ENCODE data around the gene RDH16.

DNA sequence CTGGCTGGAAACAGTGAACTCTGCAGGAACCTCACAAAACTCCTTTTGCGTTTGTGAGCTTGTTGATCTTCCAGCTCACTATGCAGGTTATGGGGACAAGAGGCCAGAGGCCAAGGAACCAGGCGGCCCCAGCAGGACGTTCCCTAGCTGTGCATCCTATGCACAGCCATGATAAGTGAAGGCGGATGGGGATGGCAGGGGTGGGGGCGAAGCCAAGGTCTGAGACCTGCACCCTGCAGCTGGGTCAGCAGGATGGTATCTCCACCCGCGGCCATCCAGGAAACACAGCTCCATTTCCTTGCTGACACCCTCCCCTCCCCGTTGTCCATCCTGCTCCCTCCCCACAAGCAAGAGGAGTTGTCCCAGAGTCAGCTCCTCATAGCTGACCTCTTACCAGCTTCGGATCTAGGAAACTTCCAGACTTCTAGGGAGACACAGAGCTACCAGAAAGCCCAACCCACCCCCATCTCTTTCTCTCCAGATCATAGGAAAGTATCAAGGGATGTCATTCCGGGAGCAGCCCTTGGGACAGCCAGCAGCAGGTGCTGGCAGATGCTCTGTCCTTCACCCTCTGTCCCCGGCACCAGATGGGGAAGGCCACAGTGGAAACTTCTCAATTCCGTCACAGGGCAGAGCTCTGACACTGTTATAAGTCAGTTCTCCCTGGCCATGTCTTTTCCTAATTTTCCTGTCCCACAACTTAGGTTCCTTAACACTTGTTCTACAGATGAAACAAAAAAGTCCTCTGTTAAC, 39.6 kb upstream of the RDH16 start:
- TF ChIP-seq POLR2A (IDR thresholded peaks at IDR 0.05; ENCODE audit: borderline replicate concordance, extremely low read depth, insufficient read depth, insufficient read length) (no peak), CEBPB (IDR thresholded peaks at IDR 0.05; ENCODE audit: low read depth) (no peak), POLR2AphosphoS5 (IDR thresholded peaks at IDR 0.05; ENCODE audit: low read depth, low read length) (no peak), SIN3A (IDR thresholded peaks at IDR 0.05; ENCODE audit: low read depth) (no peak)
- TF ChIP-seq, protein P1, sequence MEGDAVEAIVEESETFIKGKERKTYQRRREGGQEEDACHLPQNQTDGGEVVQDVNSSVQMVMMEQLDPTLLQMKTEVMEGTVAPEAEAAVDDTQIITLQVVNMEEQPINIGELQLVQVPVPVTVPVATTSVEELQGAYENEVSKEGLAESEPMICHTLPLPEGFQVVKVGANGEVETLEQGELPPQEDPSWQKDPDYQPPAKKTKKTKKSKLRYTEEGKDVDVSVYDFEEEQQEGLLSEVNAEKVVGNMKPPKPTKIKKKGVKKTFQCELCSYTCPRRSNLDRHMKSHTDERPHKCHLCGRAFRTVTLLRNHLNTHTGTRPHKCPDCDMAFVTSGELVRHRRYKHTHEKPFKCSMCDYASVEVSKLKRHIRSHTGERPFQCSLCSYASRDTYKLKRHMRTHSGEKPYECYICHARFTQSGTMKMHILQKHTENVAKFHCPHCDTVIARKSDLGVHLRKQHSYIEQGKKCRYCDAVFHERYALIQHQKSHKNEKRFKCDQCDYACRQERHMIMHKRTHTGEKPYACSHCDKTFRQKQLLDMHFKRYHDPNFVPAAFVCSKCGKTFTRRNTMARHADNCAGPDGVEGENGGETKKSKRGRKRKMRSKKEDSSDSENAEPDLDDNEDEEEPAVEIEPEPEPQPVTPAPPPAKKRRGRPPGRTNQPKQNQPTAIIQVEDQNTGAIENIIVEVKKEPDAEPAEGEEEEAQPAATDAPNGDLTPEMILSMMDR (IDR thresholded peaks at IDR 0.05 in 2 of 3, conservative IDR thresholded peaks at IDR 0.05 in 1 of 3; ENCODE audit: borderline replicate concordance in 1 of 3, insufficient read depth in 1 of 3, low read depth in 2 of 3, low read length in 2 of 3): no peak
